ENCODE measurements around the gene TBC1D17. TPM values are rescaled to one million over a fixed set of nuclear protein-coding genes. Genes with fewer than 3 reads are reported as not detected.

The TBC1D17 gene
- total RNA-seq, 2 donors from 2014 or later: 40.7 to 47.3 TPM

- peaks cover 22% of the 10 kb centered on the region for H3K36me3 Mint-ChIP-seq (ENCODE audit: low read depth)
- DNase-seq: peak; percentile 96
- Histone ChIP-seq H3K4me3 (ENCODE audit: low read length) (no peak overlapping the region), H3K36me3 (ENCODE audit: control insufficient read depth, insufficient read depth, low read length) (peaks cover 8% of the 10 kb centered on the region), H3K9me3 (ENCODE audit: control insufficient read depth, low read length) (no peaks in the 10 kb centered on the region), H3K9ac (ENCODE audit: extremely low read depth, low read length, poor library complexity, severe bottlenecking) (no peak overlapping the region), H3K4me1 (ENCODE audit: control insufficient read depth, insufficient read depth, low read length) (no peaks in the 10 kb centered on the region), H3K27me3 (ENCODE audit: control insufficient read depth, insufficient read depth, low read length, poor library complexity, severe bottlenecking) (no peaks in the 10 kb centered on the region), H3K27ac (ENCODE audit: low read depth, low read length) (no peak overlapping the region)
- no peaks in the 10 kb centered on the region for H3K4me1 Mint-ChIP-seq
- TF ChIP-seq CTCF (conservative IDR thresholded peaks at IDR 0.05): peak; percentile 88
- peaks cover 47% of the 10 kb centered on the region for H3K27me3 Mint-ChIP-seq (ENCODE audit: insufficient read depth)
- WGBS, 2 experiments (ENCODE audit: insufficient coverage in 1 of 2, insufficient read length in 1 of 2): 52 to 83% methylated on average over 31 to 71 of the region's 71 CpGs
- H3K4me3 Mint-ChIP-seq: peak overlapping the region; percentile 42
- H3K27ac Mint-ChIP-seq: peak overlapping the region; percentile 71
- H3K9me3 Mint-ChIP-seq: peaks cover 5% of the 10 kb centered on the region
These were observed 12.3 kb downstream of the TBC1D17 start for GRCh38 chr19:49889687-49890348.

GRCh38 chr19:49890349-49891311 lies 13.1 kb downstream of the TBC1D17 start:
- peaks cover 47% of the 10 kb centered on the region for H3K27me3 Mint-ChIP-seq (ENCODE audit: insufficient read depth)
- peak overlapping the region; percentile 42 for H3K4me3 Mint-ChIP-seq
- Histone ChIP-seq H3K4me1 (ENCODE audit: control insufficient read depth, insufficient read depth, low read length) (no peaks in the 10 kb centered on the region), H3K27me3 (ENCODE audit: control insufficient read depth, insufficient read depth, low read length, poor library complexity, severe bottlenecking) (no peaks in the 10 kb centered on the region), H3K27ac (ENCODE audit: low read depth, low read length) (no peak overlapping the region), H3K4me3 (ENCODE audit: low read length) (no peak overlapping the region), H3K9ac (ENCODE audit: extremely low read depth, low read length, poor library complexity, severe bottlenecking) (no peak overlapping the region), H3K9me3 (ENCODE audit: control insufficient read depth, low read length) (no peaks in the 10 kb centered on the region), H3K36me3 (ENCODE audit: control insufficient read depth, insufficient read depth, low read length) (peaks cover 5% of the 10 kb centered on the region)
- H3K9me3 Mint-ChIP-seq: peaks cover 5% of the 10 kb centered on the region
- no peaks in the 10 kb centered on the region for H3K4me1 Mint-ChIP-seq
- TF ChIP-seq CTCF (conservative IDR thresholded peaks at IDR 0.05): peak; percentile 24
- 30 to 61% methylated on average over 16 to 63 of the region's 69 CpGs for WGBS, 2 experiments (ENCODE audit: insufficient coverage in 1 of 2, insufficient read length in 1 of 2)
- peak; percentile 93 for DNase-seq
- H3K36me3 Mint-ChIP-seq (ENCODE audit: low read depth): peaks cover 15% of the 10 kb centered on the region
- H3K27ac Mint-ChIP-seq: peak overlapping the region; percentile 71

GRCh38 chr19:49891393-49891792 lies 13.9 kb downstream of the TBC1D17 start:
- Histone ChIP-seq H3K4me3 (ENCODE audit: low read length) (no peak overlapping the region), H3K27me3 (ENCODE audit: control insufficient read depth, insufficient read depth, low read length, poor library complexity, severe bottlenecking) (no peaks in the 10 kb centered on the region), H3K36me3 (ENCODE audit: control insufficient read depth, insufficient read depth, low read length) (peaks cover under 1% of the 10 kb centered on the region), H3K9me3 (ENCODE audit: control insufficient read depth, low read length) (no peaks in the 10 kb centered on the region), H3K4me1 (ENCODE audit: control insufficient read depth, insufficient read depth, low read length) (no peaks in the 10 kb centered on the region), H3K27ac (ENCODE audit: low read depth, low read length) (no peak overlapping the region), H3K9ac (ENCODE audit: extremely low read depth, low read length, poor library complexity, severe bottlenecking) (no peak overlapping the region)
- WGBS, 2 experiments (ENCODE audit: insufficient coverage in 1 of 2, insufficient read length in 1 of 2): 94 to 98% methylated on average over 8 to 17 of the region's 17 CpGs
- Mint-ChIP-seq H3K27ac (no peak overlapping the region), H3K27me3 (ENCODE audit: insufficient read depth) (peaks cover 48% of the 10 kb centered on the region), H3K9me3 (peaks cover 5% of the 10 kb centered on the region), H3K4me3 (no peak overlapping the region), H3K36me3 (ENCODE audit: low read depth) (peaks cover 11% of the 10 kb centered on the region), H3K4me1 (no peaks in the 10 kb centered on the region)
- no peak for TF ChIP-seq CTCF (conservative IDR thresholded peaks at IDR 0.05)
- DNase-seq: no peak
